GM13977 (cell line): Measurements from ENCODE around the gene ZBTB7C.

ENCODE experiments used
- DNase-seq: peaks from one replicate; pipeline ENCODE4 v3.0.0; 2012; ENCODE audit warnings: low spot score
- in situ Hi-C: fragments of 300-500 bp; cut with MboI; formaldehyde crosslinking; loops from one replicate; pipeline ENCODE4 v1.12.0; 2022; ENCODE audit warnings: low sequenced_read_pairs, low pct_unique_long_range_greater_than_20kb, mixed read lengths, inconsistent platforms; ENCODE audit not compliant: unreplicated experiment
- TF ChIP-seq, protein P1 (sequence below): IDR thresholded peaks from 2 replicates; pipeline ENCODE4 v1.5.1; 2012; ENCODE audit warnings: mild to moderate bottlenecking, control low read depth; ENCODE audit not compliant: insufficient read depth; ENCODE audit errors: extremely low read depth, missing control alignments

Gene ZBTB7C

DNA sequence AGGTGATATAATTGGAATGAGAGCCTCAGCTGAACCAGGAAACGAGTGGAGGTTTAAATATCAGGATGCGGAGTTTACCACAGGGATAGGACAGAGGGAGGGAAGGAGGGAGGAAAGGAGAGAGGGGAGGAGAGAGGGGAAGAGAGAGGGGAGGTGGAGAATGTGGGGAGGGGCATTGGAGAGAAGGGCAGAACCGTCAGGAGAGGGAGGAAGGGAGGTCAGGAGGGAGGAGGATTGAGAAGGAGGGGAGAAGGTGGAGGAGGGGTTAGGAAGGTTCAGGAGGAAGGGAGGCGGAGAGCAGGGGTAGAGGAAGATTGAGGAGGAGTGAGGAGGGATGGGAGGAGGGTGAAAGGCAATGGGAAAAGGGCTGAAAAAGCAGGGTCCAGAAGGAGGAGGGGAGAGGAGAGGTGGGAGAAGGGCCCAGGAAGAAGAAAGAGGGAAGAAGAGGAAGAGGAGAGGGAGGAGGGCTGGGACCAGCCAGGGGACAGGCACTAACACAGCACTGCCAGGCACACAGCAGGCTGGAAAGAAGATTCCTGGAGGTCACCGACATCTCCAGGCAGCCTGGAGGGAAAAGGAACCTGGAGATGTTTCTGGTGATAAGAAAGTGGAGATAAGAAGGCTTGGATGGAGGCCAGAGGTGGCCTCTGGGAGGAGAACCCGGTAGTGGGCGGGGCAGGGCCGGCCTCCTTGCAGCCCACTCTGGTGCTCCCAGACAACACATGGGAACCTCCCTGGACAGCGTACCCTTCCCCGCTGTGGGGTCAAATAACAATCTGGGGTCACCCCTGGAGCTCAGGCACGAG is 302.0 kb downstream of the ZBTB7C start:
- TF ChIP-seq, protein P1, sequence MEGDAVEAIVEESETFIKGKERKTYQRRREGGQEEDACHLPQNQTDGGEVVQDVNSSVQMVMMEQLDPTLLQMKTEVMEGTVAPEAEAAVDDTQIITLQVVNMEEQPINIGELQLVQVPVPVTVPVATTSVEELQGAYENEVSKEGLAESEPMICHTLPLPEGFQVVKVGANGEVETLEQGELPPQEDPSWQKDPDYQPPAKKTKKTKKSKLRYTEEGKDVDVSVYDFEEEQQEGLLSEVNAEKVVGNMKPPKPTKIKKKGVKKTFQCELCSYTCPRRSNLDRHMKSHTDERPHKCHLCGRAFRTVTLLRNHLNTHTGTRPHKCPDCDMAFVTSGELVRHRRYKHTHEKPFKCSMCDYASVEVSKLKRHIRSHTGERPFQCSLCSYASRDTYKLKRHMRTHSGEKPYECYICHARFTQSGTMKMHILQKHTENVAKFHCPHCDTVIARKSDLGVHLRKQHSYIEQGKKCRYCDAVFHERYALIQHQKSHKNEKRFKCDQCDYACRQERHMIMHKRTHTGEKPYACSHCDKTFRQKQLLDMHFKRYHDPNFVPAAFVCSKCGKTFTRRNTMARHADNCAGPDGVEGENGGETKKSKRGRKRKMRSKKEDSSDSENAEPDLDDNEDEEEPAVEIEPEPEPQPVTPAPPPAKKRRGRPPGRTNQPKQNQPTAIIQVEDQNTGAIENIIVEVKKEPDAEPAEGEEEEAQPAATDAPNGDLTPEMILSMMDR = no peak
- DNase-seq = no peak
- in situ Hi-C loops = no loop called here

DNA sequence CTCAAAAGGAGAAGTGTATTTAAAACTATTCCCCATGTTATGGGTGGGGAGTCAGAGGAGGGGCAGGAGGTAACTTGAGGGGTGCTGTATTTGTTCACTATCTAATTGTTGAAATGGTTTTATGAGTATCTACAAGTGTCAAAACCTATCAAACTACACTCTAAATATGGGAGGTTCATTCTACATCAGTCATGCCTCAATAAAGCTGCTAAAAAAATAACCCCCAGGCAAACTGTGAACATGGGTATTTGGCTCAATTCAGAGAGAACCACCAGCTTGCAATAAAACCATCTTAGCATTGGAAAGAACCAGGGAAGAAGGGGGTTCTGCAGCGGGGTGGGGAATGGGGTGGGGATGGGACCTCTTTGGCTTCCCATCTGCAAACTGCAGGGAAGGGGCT is 302.7 kb downstream of the ZBTB7C start:
- in situ Hi-C loops = no loop called here
- no peak for DNase-seq

DNA sequence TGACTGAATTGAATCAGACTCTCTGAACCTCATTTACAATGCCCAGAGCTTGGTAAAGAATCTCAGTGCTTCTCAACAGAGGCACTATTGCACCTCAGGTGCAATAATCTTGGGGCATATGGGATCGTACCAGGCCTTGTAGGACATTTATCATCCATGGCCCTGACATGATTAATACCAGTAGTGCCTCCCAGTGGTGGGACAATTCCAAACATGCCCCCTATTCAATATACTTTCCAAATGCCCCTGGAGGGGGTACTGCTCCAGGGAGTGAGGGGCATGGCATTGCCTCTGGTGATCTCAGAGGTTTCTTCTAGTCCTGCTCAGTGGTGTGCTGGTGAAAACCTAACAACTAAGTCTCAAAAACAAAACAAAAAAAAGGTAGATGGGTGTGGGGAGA is 303.9 kb downstream of the ZBTB7C start:
- in situ Hi-C loops = no loop called here
- DNase-seq = no peak
- TF ChIP-seq, protein P1 = no peak

More for the DNA sequence above, 302.7 kb downstream of the ZBTB7C start:
- TF ChIP-seq, protein P1 = no peak

DNA sequence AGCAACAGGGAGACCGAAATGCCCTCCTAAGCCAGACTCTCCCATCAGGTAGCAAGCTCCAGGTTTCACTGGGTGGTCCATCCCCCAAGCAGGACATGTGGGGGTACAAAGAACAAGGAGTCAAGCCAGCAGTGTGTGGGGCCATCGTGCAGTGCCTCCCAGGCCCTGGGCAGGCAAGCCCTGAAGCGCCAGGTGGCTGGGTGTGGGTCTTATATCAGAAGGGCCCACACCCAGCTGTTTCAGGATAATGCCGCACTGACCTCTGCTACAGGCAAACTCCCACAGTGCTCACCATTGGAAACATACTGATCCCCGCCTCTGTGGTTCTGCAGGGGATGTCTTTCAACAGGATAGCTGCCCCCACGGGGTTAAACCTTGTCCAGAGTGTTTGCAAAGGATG is 304.5 kb downstream of the ZBTB7C start:
- TF ChIP-seq, protein P1 = no peak
- no peak for DNase-seq
- in situ Hi-C loops = no loop called here

DNA sequence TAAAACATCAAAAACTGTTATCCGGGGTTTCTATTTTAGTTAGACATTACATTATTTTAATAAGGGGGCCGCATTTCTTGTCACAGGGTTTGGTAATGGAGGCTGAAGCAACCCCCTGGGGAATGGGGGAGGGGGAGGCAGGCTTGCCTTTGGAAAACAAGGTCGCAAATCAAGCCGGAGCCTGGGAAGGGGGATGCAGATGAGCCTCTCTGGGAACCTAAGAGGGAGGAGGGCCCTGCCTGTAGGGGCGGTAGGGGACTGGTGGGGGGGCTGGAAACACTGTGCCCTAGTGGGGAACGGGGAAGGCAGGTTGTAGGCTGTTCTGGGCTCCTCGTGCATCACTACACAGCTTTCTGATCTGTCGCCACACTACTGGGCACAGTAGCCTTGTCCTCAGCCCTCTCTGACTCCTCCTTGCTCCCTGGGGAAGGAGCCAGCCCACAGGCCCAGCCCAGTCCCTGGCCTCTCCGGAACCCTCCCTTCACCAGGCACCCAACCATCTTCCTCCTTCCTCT is 308.5 kb downstream of the ZBTB7C start:
- in situ Hi-C loops = no loop called here
- no peak for DNase-seq
- TF ChIP-seq, protein P1 = no peak

DNA sequence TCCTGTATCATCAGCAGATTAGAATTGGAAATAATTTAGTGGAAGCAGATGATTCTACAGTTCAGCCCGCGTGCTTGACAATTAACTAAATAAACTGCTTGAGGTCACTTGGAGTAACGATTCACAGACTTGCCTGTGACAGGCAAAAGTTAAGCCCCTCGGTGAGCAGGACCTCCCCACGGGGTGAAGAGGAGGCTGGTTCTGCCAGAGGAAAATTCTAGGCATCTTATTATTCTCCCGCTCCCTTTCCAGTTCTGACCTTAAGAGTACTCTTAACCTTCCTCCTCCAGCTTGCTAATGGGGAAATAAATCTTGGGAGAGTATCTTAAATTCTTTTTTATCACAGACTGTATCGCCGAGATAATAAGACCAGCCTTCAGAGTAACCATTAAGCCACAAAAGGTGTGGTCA is 309.0 kb downstream of the ZBTB7C start:
- TF ChIP-seq, protein P1 = no peak
- DNase-seq = no peak
- in situ Hi-C loops = no loop called here
